Smooth muscle cell (in vitro differentiated cells): ENCODE results near the gene HIF1A. TPM values are rescaled to one million over a fixed set of nuclear protein-coding genes. Genes with fewer than 3 reads are reported as not detected.

Experiments
- DNase-seq: peaks from one replicate; lab custom pipeline; 2025; ENCODE audit not compliant: unreplicated experiment; lab: John Stamatoyannopoulos, UW
- H2AFZ ChIP-seq: fragments of 200-600 bp; sonication (generic); 2 replicates; pipeline ENCODE4 v1.6.0; 2016; ENCODE audit warnings: antibody characterized with exemption, low read depth, mild to moderate bottlenecking
- H3F3A ChIP-seq: fragments of 200-600 bp; sonication (generic); 2 replicates; pipeline ENCODE4 v1.6.0; 2017; ENCODE audit warnings: antibody characterized with exemption, low read depth
- H3K27ac ChIP-seq: fragments of 200-600 bp; sonication (generic); 2 replicates; pipeline ENCODE4 v1.5.1; 2016; ENCODE audit warnings: low read depth, mild to moderate bottlenecking
- H3K27me3 ChIP-seq: fragments of 200-600 bp; sonication (generic); 2 replicates; pipeline ENCODE4 v1.6.1; 2016; ENCODE audit warnings: low read depth, mild to moderate bottlenecking
- H3K36me3 ChIP-seq: fragments of 200-600 bp; sonication (generic); 2 replicates; pipeline ENCODE4 v1.5.1; 2016; ENCODE audit warnings: low read depth
- H3K4me1 ChIP-seq: fragments of 200-600 bp; sonication (generic); 2 replicates; pipeline ENCODE4 v1.5.1; 2016; ENCODE audit warnings: low read depth
- H3K4me2 ChIP-seq: fragments of 200-600 bp; sonication (generic); 2 replicates; pipeline ENCODE4 v1.6.0; 2016; ENCODE audit warnings: mild to moderate bottlenecking
- H3K4me3 ChIP-seq: fragments of 200-600 bp; sonication (generic); 2 replicates; pipeline ENCODE4 v1.5.1; 2016; ENCODE audit warnings: mild to moderate bottlenecking
- H3K79me2 ChIP-seq: fragments of 200-600 bp; sonication (generic); 2 replicates; pipeline ENCODE4 v1.6.0; 2016; ENCODE audit warnings: low read depth, mild to moderate bottlenecking
- H3K9ac ChIP-seq: fragments of 200-600 bp; sonication (generic); 2 replicates; pipeline ENCODE4 v1.6.0; 2016; ENCODE audit warnings: low read depth
- H3K9me3 ChIP-seq: fragments of 200-600 bp; sonication (generic); replicated peaks from 2 replicates; pipeline ENCODE4 v1.5.1; 2016; ENCODE audit warnings: low read depth
- H4K20me1 ChIP-seq: fragments of 200-600 bp; sonication (generic); 2 replicates; pipeline ENCODE4 v1.6.0; 2016; ENCODE audit warnings: low read depth
- CTCF ChIP-seq: fragments of 200-600 bp; sonication (generic); IDR thresholded peaks from 2 replicates; pipeline ENCODE4 v1.5.1; 2017; ENCODE audit warnings: borderline replicate concordance, mild to moderate bottlenecking, antibody characterized with exemption; ENCODE audit not compliant: insufficient read depth, poor library complexity, severe bottlenecking
- WGBS: methylation state at CpG from one replicate; pipeline ENCODE4 v1.1.7; 2016; ENCODE audit warnings: low lambda C conversion rate; 5-methylcytosine and 5-hydroxymethylcytosine counted together
- polyA plus RNA-seq: library from polyadenylated mRNA; unstranded; fragments of >200 nt; fragmentation: Nextera tagmentation; extraction: Ambion mirVana; gene quantifications from 2 replicates; pipeline ENCODE4 v1.2.1, GENCODE V29; 2016
- total RNA-seq: library from RNA; depleted of rRNA; stranded (reverse); fragments of >200 nt; gene quantifications from 2 replicates; pipeline ENCODE4 v1.2.3, GENCODE V29; 2014

Gene HIF1A
- total and polyA plus RNA-seq, 2 experiments from 2014 or later = 140 to 376 TPM

DNA sequence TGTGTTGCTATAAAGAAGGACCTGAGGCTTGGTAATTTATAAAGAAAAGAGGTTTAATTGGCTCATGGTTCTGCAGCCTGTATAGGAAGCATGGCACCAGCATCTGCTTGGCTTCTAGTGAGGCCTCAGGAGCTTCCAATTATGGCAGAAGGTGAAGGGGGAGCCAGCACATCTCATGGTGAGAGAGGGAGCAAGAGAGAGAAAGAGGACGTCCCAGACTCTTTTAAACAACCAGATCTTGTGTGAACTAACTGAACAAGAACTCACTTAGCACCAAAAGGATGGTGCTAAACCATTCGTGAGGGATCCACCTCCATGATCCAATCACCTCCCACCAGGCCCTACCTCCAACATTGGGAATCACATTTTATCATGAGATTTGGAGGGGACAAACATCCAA is 60.8 kb downstream of the HIF1A start:
- no peak for DNase-seq
- TF ChIP-seq CTCF = no peak
- Histone ChIP-seq H3F3A (peaks cover 27% of the 10 kb centered on the region), H3K36me3 (no peaks in the 10 kb centered on the region), H3K9ac (no peak overlapping the region), H3K4me3 (no peak overlapping the region), H3K79me2 (no peaks in the 10 kb centered on the region), H3K4me1 (no peaks in the 10 kb centered on the region), H3K9me3 (no peaks in the 10 kb centered on the region), H2AFZ (no peak overlapping the region), H3K27me3 (no peaks in the 10 kb centered on the region), H3K27ac (no peak overlapping the region), H4K20me1 (no peaks in the 10 kb centered on the region), H3K4me2 (no peak overlapping the region)
- WGBS = 94% methylated on average over 2 of the region's 2 CpGs

DNA sequence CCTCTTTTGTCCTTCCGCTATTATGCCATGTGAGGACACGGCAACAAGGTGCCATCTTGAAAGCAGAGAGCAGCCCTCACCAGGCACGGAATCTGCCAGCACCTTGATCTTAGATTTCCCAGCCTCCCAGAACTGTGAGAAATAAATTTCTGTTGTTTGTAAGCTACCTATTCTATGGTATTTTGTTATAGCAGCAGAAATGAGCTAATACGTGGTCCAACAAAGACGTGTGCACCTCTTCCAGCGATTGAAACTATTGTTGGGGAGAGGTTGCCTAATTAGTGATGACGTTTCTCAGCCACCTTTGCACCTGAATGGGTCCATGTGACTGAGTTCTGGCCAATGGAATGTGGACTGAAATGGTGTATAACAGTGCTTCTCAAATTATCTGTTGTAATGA is 64.6 kb downstream of the HIF1A start:
- peaks cover 21% of the 10 kb centered on the region for H3K4me1 ChIP-seq
- H4K20me1 ChIP-seq = no peaks in the 10 kb centered on the region
- no peak for TF ChIP-seq CTCF
- H2AFZ ChIP-seq = no peak overlapping the region
- H3F3A ChIP-seq = peaks cover 2% of the 10 kb centered on the region
- peaks cover 17% of the 10 kb centered on the region for H3K79me2 ChIP-seq
- no peak overlapping the region for H3K9ac ChIP-seq
- H3K27ac ChIP-seq = no peak overlapping the region
- 97% methylated on average over 7 of the region's 7 CpGs for WGBS
- H3K4me2 ChIP-seq = no peak overlapping the region
- DNase-seq = no peak
- no peaks in the 10 kb centered on the region for H3K27me3 ChIP-seq
- H3K36me3 ChIP-seq = no peaks in the 10 kb centered on the region
- no peak overlapping the region for H3K4me3 ChIP-seq
- no peaks in the 10 kb centered on the region for H3K9me3 ChIP-seq

- WGBS = 64% methylated on average over 5 of the region's 5 CpGs
- Histone ChIP-seq H4K20me1 (no peaks in the 10 kb centered on the region), H3K79me2 (peaks cover 25% of the 10 kb centered on the region), H3F3A (no peaks in the 10 kb centered on the region), H3K9me3 (no peaks in the 10 kb centered on the region), H2AFZ (peak overlapping the region; percentile 89), H3K4me1 (peaks cover 36% of the 10 kb centered on the region), H3K4me2 (peak overlapping the region; percentile 90), H3K36me3 (no peaks in the 10 kb centered on the region), H3K9ac (peak overlapping the region; percentile 73), H3K4me3 (peak overlapping the region; percentile 84), H3K27ac (peak overlapping the region; percentile 76), H3K27me3 (no peaks in the 10 kb centered on the region)
- no peak for DNase-seq
- TF ChIP-seq CTCF = no peak
These were observed 66.2 kb downstream of the HIF1A start for GRCh38 chr14:61761557-61761956.

- no peaks in the 10 kb centered on the region for H3K36me3 ChIP-seq
- peak within 1 kb of the TSS; percentile 90 for H3K4me2 ChIP-seq
- peaks cover 36% of the 10 kb centered on the region for H3K4me1 ChIP-seq
- H3K27me3 ChIP-seq = no peaks in the 10 kb centered on the region
- H3K4me3 ChIP-seq = peak within 1 kb of the TSS; percentile 84
- peaks cover 27% of the 10 kb centered on the region for H3K79me2 ChIP-seq
- no peaks in the 10 kb centered on the region for H3F3A ChIP-seq
- H3K9me3 ChIP-seq = no peaks in the 10 kb centered on the region
- TF ChIP-seq CTCF = no peak
- DNase-seq = peak; percentile 81
- H3K9ac ChIP-seq = peak within 1 kb of the TSS; percentile 84
- peak within 1 kb of the TSS; percentile 76 for H3K27ac ChIP-seq
- peak within 1 kb of the TSS; percentile 91 for H2AFZ ChIP-seq
- no peaks in the 10 kb centered on the region for H4K20me1 ChIP-seq
- 2% methylated on average over 48 of the region's 49 CpGs for WGBS
These were observed 66.9 kb downstream of the HIF1A start, which contains the start of gene SNAPC1 for GRCh38 chr14:61761959-61762786. Gene SNAPC1, plus strand, starts transcription at chr14:61762420. Its CDS starts 41 bp downstream, at chr14:61762461.
